Colonic mucosa (tissue), 4 donors: ENCODE data around the gene SLC6A16. TPM values are rescaled to one million over a fixed set of nuclear protein-coding genes. Genes with fewer than 3 reads are reported as not detected.
"Not testable (repeated sequence)": the region's sequence is repeated elsewhere in the genome, so short reads cannot be mapped to it uniquely, and the experiment has no call there.

Experiments used
- DNase-seq: peaks from one replicate; pipeline ENCODE4 v3.0.0-alpha.2; 2020
- H3K27ac ChIP-seq: fragments of 200-600 bp; one replicate; pipeline ENCODE4 v1.8.0; 2021
- H3K27me3 ChIP-seq: fragments of 200-600 bp; one replicate; pipeline ENCODE4 v1.8.0; 2021
- H3K36me3 ChIP-seq: fragments of 200-600 bp; one replicate; pipeline ENCODE4 v1.8.0; 2021
- H3K4me1 ChIP-seq: fragments of 200-600 bp; one replicate; pipeline ENCODE4 v1.8.0; 2021; ENCODE audit warnings: mild to moderate bottlenecking
- H3K4me3 ChIP-seq: fragments of 200-600 bp; one replicate; pipeline ENCODE4 v1.8.0; 2021
- H3K9ac ChIP-seq, 2 donors: one replicate each; pipeline ENCODE4 v1.7.0; 2013; ENCODE audit warnings: control low read depth in 2 of 2, low read depth in 2 of 2, low read length in 2 of 2
- H3K9me3 ChIP-seq: fragments of 200-600 bp; one replicate; pipeline ENCODE4 v1.8.0; 2021
- intact Hi-C: fragments of 100-400 bp; cut with DNase I; formaldehyde crosslinking; loops from one replicate; pipeline ENCODE4 v1.14.1; 2022
- total RNA-seq, 2 donors: library from RNA; stranded (reverse); fragmentation: NEBNext Ultra II Directional in 1 of 2; extraction: Animal tissue kit (Norgen Biotek cat#: 25700) in 1 of 2; gene quantifications; one replicate each; pipeline ENCODE4 v1.2.1, GENCODE V29; 2021
- TF ChIP-seq, protein P1 (sequence below): fragments of 200-600 bp; IDR thresholded peaks from one replicate; pipeline ENCODE4 v1.8.0; 2022; ENCODE audit warnings: antibody characterized with exemption, mild to moderate bottlenecking
- donor health status: healthy.
- donor health status: DM: no; HTN: no; CAD: no.
- donor health status: DM: no; HTN: no; CAD: no.

The SLC6A16 gene
- under 1 TPM; 0.17 to 0.82 TPM for total RNA-seq

DNA sequence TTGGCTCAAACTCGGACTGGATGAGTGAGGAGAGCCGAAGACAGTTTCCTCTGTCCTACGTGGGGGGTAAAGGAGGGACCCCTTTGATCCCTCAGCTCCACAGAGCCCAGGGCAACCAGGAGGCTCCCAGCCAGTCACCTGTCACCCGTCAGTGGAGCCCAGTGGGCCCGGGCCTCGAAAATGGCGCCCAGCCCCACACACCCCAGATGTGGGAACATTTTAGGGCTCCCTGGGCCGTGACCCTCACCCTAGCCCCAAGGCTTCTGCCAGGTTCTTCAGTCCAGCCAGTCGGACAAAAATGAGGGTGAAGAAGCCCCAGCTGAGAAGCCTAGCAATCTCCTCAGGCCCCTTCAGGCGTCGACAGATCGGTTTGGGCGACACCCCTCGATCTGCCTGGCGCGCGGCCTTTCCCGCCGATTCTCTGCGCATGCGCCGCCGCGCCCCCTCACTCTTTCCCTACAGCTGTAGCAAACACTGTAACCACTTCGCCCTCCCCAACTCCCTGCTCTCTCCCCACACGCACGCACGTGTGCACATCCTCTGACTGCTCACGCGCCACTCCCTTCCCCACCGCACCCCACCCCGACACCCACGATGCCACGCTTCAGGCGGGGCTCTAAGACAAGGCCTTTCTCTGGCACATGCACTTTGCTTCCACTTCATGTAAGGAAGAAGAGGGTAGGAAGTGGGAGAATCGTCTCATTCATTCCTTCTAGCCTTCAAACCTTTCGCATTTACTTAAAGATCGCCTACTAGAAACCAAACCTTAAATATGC lies at the start of gene SLC6A16:
Gene SLC6A16 (minus strand): TSS at position 391 of the 776 bp plus-strand sequence. CDS start 13,844 bp downstream, outside the sequence.
- peak; percentile 14 for DNase-seq
- Histone ChIP-seq H3K27me3 (no peaks in the 10 kb centered on the region), H3K9ac (no peak within 1 kb of the TSS), H3K27ac (no peak within 1 kb of the TSS), H3K36me3 (no peaks in the 10 kb centered on the region), H3K4me1 (no peaks in the 10 kb centered on the region), H3K9me3 (no peaks in the 10 kb centered on the region), H3K4me3 (no peak within 1 kb of the TSS)
- TF ChIP-seq, protein P1, sequence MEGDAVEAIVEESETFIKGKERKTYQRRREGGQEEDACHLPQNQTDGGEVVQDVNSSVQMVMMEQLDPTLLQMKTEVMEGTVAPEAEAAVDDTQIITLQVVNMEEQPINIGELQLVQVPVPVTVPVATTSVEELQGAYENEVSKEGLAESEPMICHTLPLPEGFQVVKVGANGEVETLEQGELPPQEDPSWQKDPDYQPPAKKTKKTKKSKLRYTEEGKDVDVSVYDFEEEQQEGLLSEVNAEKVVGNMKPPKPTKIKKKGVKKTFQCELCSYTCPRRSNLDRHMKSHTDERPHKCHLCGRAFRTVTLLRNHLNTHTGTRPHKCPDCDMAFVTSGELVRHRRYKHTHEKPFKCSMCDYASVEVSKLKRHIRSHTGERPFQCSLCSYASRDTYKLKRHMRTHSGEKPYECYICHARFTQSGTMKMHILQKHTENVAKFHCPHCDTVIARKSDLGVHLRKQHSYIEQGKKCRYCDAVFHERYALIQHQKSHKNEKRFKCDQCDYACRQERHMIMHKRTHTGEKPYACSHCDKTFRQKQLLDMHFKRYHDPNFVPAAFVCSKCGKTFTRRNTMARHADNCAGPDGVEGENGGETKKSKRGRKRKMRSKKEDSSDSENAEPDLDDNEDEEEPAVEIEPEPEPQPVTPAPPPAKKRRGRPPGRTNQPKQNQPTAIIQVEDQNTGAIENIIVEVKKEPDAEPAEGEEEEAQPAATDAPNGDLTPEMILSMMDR: no peak
- intact Hi-C loops: loop anchor here (10.0 kb wide), 1 partner anchor 100 kb away; no protein-coding TSS in a partner anchor

DNA sequence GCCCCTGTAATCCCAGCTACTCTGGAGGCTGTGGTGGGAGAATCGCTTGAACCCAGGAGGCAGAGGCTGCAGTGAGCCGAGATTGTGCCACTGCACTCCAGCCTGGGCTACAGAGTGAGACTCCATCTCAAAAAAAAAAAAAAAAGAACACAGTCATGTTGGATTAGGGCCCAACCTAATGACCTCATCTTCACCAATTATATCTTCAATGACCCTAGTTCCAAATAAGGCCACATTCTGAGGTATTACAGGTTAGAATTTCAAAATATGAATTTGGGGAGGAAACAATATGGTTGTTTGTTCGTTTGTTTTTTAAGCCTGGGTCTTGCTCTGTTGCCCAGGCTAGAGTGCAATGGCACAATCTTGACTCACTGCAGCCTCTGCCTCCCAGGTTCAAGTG lies 48.2 kb upstream of the SLC6A16 start:
- H3K36me3 ChIP-seq, intact Hi-C loops, DNase-seq: not testable (repeated sequence)

DNA sequence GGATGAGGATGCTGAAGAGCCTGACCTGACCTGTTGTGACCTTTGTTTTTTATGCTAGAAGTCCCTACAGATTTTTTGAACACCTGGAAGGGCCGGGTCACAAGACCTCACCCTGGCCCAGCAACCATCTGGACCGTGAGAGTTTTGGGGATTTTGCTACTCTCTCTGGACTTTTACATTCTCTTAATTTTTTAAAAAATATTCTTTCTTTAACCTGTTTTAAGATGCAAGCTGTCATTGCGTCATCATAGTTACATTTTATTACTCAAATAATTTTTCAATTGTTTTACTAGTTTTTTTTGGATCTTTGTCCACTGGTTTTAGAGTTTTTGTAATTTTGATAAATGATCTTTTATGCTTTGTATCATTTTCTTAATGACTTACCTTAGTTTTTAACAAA lies 46.2 kb upstream of the SLC6A16 start:
- Histone ChIP-seq H3K4me1 (no peaks in the 10 kb centered on the region), H3K4me3 (no peak overlapping the region), H3K27me3 (no peaks in the 10 kb centered on the region), H3K27ac (no peak overlapping the region), H3K9ac (no peak overlapping the region), H3K9me3 (no peaks in the 10 kb centered on the region), H3K36me3 (no peaks in the 10 kb centered on the region)
- DNase-seq: no peak
- intact Hi-C loops: no loop called here
- TF ChIP-seq, protein P1: no peak

More for the DNA sequence above, 48.2 kb upstream of the SLC6A16 start:
- not testable (repeated sequence) for H3K9me3 ChIP-seq, H3K4me1 ChIP-seq, H3K27ac ChIP-seq, H3K27me3 ChIP-seq, H3K4me3 ChIP-seq, H3K9ac ChIP-seq

DNA sequence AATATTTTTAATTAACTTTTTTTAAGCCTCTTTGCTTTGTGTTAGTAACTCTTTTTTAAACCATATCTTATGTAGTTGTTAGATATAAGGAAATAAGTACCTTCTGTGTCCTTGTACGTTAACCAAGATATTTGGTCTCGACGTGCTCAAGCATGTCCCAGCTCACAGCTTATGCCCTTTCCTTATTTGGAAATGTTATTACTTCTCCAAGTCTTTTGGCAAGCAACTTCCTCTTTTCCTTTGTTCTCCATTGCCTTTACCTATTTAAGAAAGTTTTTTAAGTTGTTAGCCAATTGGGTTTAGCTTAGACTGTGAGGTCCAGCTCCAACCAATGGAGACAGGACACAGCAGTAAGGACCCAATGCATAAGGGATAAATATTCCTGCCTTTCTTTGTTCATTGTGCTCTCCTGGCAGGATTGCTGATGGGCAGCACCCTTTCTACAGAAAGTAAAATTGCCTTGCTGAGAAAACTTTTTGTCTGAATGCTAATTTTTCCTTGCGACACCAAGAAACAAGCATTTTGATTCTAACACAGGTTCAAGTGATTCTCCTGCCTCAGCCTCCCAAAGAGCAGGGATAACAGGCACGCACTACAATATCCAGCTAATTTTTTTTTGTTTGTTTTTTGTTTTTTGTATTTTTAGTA lies 43.8 kb upstream of the SLC6A16 start:
- Histone ChIP-seq H3K4me1 (no peaks in the 10 kb centered on the region), H3K9ac (no peak overlapping the region), H3K36me3 (no peaks in the 10 kb centered on the region), H3K9me3 (no peaks in the 10 kb centered on the region), H3K27ac (no peak overlapping the region), H3K4me3 (no peak overlapping the region), H3K27me3 (no peaks in the 10 kb centered on the region)
- TF ChIP-seq, protein P1: no peak
- intact Hi-C loops: no loop called here
- no peak for DNase-seq

DNA sequence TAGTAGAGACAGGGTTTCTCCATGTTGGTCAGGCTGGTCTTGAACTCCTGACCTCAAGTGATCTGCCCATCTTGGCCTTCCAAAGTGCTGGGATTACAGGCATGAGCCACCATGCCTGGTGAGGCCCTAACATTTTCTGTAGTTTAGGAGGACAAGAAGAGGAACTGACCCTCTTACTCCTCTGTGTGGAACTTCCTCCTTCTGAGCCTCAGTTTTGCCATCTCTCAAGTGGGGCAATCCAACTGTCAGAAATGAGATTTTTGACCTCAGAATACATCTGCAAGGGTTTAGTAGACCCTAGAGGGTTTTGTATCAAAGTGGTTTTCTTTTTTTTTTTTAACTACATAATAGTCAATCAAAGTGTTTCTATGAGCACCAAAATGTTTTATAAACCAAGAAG lies 41.1 kb upstream of the SLC6A16 start:
- Histone ChIP-seq H3K9me3 (no peaks in the 10 kb centered on the region), H3K27me3 (no peaks in the 10 kb centered on the region), H3K27ac (no peak overlapping the region), H3K4me1 (no peaks in the 10 kb centered on the region), H3K9ac (no peak overlapping the region), H3K36me3 (no peaks in the 10 kb centered on the region), H3K4me3 (no peak overlapping the region)
- DNase-seq: no peak
- intact Hi-C loops: no loop called here
- TF ChIP-seq, protein P1: no peak
